ENCODE measurements around the gene ALDOB.
A peak's percentile ranks its signal among the peaks of the same experiment; 100 is the strongest.

DNA sequence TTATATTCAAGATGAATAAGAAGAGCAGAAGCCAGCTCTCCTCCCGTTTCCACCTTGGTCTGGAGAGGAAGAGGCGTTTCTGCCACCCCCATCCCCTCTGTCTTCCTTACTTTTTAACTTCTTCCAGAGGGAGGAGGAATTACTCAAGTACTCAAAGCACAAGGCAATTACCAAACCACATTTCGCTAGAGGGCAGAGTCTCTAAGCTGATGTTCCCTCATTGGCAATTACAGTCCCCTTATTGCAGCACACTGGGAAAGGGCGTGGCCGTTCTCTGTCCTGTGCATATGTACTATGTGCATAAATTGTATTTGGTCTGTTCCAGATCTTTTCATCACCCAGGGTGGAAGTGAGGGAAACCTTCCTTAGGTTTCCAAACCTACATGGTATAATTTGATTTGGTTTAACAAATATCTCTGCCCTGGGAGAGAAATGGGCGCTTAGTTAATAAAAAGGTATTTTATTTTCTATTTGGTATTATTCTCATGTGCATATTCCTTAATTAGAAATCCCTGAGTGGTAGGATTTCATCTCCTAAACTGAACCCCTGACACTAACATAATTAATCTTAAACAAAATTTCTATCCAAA is 29.8 kb upstream of the ALDOB start:
- TF ChIP-seq, protein P1, sequence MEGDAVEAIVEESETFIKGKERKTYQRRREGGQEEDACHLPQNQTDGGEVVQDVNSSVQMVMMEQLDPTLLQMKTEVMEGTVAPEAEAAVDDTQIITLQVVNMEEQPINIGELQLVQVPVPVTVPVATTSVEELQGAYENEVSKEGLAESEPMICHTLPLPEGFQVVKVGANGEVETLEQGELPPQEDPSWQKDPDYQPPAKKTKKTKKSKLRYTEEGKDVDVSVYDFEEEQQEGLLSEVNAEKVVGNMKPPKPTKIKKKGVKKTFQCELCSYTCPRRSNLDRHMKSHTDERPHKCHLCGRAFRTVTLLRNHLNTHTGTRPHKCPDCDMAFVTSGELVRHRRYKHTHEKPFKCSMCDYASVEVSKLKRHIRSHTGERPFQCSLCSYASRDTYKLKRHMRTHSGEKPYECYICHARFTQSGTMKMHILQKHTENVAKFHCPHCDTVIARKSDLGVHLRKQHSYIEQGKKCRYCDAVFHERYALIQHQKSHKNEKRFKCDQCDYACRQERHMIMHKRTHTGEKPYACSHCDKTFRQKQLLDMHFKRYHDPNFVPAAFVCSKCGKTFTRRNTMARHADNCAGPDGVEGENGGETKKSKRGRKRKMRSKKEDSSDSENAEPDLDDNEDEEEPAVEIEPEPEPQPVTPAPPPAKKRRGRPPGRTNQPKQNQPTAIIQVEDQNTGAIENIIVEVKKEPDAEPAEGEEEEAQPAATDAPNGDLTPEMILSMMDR (IDR thresholded peaks at IDR 0.05; ENCODE audit: control extremely low read depth in 1 of 3, insufficient read depth in 1 of 3, low read depth in 1 of 3, low read length in 3 of 3), result peak in 2 of 3 experiments; percentile 61 to 69; a peak in 3 of 4 replicates
- TF ChIP-seq EZH2 (IDR thresholded peaks at IDR 0.05; ENCODE audit: low read depth, low read length, severe bottlenecking) (no peak), RXRA (IDR thresholded peaks at IDR 0.05; ENCODE audit: insufficient read depth, low read depth, low read length) (no peak), POU5F1 (IDR thresholded peaks at IDR 0.05; ENCODE audit: low read depth, low read length) (no peak), CREB1 (IDR thresholded peaks at IDR 0.05) (no peak), MAX (IDR thresholded peaks at IDR 0.05) (no peak), ZNF274 (IDR thresholded peaks at IDR 0.05; ENCODE audit: borderline replicate concordance, extremely low read depth, low read length) (no peak), KDM1A (IDR thresholded peaks at IDR 0.05; ENCODE audit: borderline replicate concordance, low read length) (no peak), TAF7 (optimal IDR thresholded peaks at IDR 0.05; ENCODE audit: borderline replicate concordance, low read depth, low read length) (no peak), CEBPB (IDR thresholded peaks at IDR 0.05; ENCODE audit: low read depth, low read length) (peak; percentile 34; the same call in 1 of the 2 replicates)
- TF ChIP-seq, protein P2, sequence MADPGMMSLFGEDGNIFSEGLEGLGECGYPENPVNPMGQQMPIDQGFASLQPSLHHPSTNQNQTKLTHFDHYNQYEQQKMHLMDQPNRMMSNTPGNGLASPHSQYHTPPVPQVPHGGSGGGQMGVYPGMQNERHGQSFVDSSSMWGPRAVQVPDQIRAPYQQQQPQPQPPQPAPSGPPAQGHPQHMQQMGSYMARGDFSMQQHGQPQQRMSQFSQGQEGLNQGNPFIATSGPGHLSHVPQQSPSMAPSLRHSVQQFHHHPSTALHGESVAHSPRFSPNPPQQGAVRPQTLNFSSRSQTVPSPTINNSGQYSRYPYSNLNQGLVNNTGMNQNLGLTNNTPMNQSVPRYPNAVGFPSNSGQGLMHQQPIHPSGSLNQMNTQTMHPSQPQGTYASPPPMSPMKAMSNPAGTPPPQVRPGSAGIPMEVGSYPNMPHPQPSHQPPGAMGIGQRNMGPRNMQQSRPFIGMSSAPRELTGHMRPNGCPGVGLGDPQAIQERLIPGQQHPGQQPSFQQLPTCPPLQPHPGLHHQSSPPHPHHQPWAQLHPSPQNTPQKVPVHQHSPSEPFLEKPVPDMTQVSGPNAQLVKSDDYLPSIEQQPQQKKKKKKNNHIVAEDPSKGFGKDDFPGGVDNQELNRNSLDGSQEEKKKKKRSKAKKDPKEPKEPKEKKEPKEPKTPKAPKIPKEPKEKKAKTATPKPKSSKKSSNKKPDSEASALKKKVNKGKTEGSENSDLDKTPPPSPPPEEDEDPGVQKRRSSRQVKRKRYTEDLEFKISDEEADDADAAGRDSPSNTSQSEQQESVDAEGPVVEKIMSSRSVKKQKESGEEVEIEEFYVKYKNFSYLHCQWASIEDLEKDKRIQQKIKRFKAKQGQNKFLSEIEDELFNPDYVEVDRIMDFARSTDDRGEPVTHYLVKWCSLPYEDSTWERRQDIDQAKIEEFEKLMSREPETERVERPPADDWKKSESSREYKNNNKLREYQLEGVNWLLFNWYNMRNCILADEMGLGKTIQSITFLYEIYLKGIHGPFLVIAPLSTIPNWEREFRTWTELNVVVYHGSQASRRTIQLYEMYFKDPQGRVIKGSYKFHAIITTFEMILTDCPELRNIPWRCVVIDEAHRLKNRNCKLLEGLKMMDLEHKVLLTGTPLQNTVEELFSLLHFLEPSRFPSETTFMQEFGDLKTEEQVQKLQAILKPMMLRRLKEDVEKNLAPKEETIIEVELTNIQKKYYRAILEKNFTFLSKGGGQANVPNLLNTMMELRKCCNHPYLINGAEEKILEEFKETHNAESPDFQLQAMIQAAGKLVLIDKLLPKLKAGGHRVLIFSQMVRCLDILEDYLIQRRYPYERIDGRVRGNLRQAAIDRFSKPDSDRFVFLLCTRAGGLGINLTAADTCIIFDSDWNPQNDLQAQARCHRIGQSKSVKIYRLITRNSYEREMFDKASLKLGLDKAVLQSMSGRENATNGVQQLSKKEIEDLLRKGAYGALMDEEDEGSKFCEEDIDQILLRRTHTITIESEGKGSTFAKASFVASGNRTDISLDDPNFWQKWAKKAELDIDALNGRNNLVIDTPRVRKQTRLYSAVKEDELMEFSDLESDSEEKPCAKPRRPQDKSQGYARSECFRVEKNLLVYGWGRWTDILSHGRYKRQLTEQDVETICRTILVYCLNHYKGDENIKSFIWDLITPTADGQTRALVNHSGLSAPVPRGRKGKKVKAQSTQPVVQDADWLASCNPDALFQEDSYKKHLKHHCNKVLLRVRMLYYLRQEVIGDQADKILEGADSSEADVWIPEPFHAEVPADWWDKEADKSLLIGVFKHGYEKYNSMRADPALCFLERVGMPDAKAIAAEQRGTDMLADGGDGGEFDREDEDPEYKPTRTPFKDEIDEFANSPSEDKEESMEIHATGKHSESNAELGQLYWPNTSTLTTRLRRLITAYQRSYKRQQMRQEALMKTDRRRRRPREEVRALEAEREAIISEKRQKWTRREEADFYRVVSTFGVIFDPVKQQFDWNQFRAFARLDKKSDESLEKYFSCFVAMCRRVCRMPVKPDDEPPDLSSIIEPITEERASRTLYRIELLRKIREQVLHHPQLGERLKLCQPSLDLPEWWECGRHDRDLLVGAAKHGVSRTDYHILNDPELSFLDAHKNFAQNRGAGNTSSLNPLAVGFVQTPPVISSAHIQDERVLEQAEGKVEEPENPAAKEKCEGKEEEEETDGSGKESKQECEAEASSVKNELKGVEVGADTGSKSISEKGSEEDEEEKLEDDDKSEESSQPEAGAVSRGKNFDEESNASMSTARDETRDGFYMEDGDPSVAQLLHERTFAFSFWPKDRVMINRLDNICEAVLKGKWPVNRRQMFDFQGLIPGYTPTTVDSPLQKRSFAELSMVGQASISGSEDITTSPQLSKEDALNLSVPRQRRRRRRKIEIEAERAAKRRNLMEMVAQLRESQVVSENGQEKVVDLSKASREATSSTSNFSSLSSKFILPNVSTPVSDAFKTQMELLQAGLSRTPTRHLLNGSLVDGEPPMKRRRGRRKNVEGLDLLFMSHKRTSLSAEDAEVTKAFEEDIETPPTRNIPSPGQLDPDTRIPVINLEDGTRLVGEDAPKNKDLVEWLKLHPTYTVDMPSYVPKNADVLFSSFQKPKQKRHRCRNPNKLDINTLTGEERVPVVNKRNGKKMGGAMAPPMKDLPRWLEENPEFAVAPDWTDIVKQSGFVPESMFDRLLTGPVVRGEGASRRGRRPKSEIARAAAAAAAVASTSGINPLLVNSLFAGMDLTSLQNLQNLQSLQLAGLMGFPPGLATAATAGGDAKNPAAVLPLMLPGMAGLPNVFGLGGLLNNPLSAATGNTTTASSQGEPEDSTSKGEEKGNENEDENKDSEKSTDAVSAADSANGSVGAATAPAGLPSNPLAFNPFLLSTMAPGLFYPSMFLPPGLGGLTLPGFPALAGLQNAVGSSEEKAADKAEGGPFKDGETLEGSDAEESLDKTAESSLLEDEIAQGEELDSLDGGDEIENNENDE (IDR thresholded peaks at IDR 0.05; ENCODE audit: insufficient replicate concordance, low read length), result no peak
